Loucy (cell line): Measurements from ENCODE around the gene TNFSF12.

ENCODE experiments used
- H2AFZ ChIP-seq: fragments of 200-600 bp; sonication (generic); 2 replicates; pipeline ENCODE4 v1.6.0; 2016; ENCODE audit warnings: antibody characterized with exemption, mild to moderate bottlenecking, low read length, moderate library complexity
- H3F3A ChIP-seq: fragments of 200-600 bp; 2 replicates; pipeline ENCODE4 v1.6.0; 2016; ENCODE audit warnings: antibody characterized with exemption, low read depth, mild to moderate bottlenecking
- H3K27me3 ChIP-seq: fragments of 200-600 bp; sonication (generic); 2 replicates; pipeline ENCODE4 v1.6.1; 2014; ENCODE audit warnings: low read length, mild to moderate bottlenecking; ENCODE audit not compliant: insufficient read depth, poor library complexity, severe bottlenecking
- H3K36me3 ChIP-seq: fragments of 200-600 bp; sonication (generic); 2 replicates; pipeline ENCODE4 v1.6.1; 2016; ENCODE audit warnings: low read length; ENCODE audit not compliant: insufficient read depth
- H3K4me1 ChIP-seq: fragments of 200-600 bp; sonication (generic); 2 replicates; pipeline ENCODE4 v1.5.1; 2014; ENCODE audit warnings: low read length, mild to moderate bottlenecking; ENCODE audit not compliant: insufficient read depth, poor library complexity, severe bottlenecking
- H3K4me2 ChIP-seq: fragments of 200-600 bp; sonication (generic); 2 replicates; pipeline ENCODE4 v1.6.0; 2014; ENCODE audit warnings: antibody characterized with exemption, low read length, low read depth, mild to moderate bottlenecking; ENCODE audit not compliant: poor library complexity, severe bottlenecking
- H3K4me3 ChIP-seq: fragments of 200-600 bp; sonication (generic); 2 replicates; pipeline ENCODE4 v1.5.1; 2014; ENCODE audit warnings: low read length, mild to moderate bottlenecking, mixed read lengths; ENCODE audit not compliant: poor library complexity, severe bottlenecking
- H3K79me2 ChIP-seq: fragments of 200-600 bp; sonication (generic); 2 replicates; pipeline ENCODE4 v1.6.1; 2014; ENCODE audit warnings: low read length; ENCODE audit not compliant: insufficient read depth
- H3K9ac ChIP-seq: fragments of 200-600 bp; sonication (generic); 2 replicates; pipeline ENCODE4 v1.6.0; 2014; ENCODE audit warnings: mild to moderate bottlenecking, low read depth, low read length, moderate library complexity; ENCODE audit not compliant: poor library complexity, severe bottlenecking
- H3K9me2 ChIP-seq: fragments of 200-600 bp; sonication (generic); replicated peaks from 2 replicates; pipeline ENCODE4 v1.6.1; 2016; ENCODE audit warnings: low read depth, low read length, mixed read lengths
- H3K9me3 ChIP-seq: fragments of 200-600 bp; sonication (generic); 2 replicates; pipeline ENCODE4 v1.6.1; 2014; ENCODE audit warnings: mild to moderate bottlenecking, antibody characterized with exemption, low read length, low read depth; ENCODE audit not compliant: insufficient read depth
- H4K20me1 ChIP-seq: fragments of 200-600 bp; sonication (generic); 2 replicates; pipeline ENCODE4 v1.6.0; 2014; ENCODE audit warnings: antibody characterized with exemption, low read length, mild to moderate bottlenecking; ENCODE audit not compliant: insufficient read depth, poor library complexity, severe bottlenecking
- CTCF ChIP-seq: fragments of 200-600 bp; sonication (generic); conservative IDR thresholded peaks from 2 replicates; pipeline ENCODE4 v1.5.1; 2014; ENCODE audit warnings: mild to moderate bottlenecking, antibody characterized with exemption, low read length
- EZH2phosphoT487 ChIP-seq: fragments of 200-600 bp; IDR thresholded peaks from 2 replicates; pipeline ENCODE4 v1.6.1; 2018; ENCODE audit warnings: antibody characterized with exemption, mild to moderate bottlenecking, moderate library complexity, borderline replicate concordance

Gene TNFSF12

GRCh38 chr17:7548585-7549400, at the start of gene TNFSF12:
Gene TNFSF12 (plus strand): TSS chr17:7549058. CDS start chr17:7549154, 96 bp downstream.
- Histone ChIP-seq H3F3A (no peaks in the 10 kb centered on the region), H3K9me2 (no peaks in the 10 kb centered on the region), H3K4me3 (peak within 1 kb of the TSS; percentile 70), H3K27me3 (no peaks in the 10 kb centered on the region), H3K4me2 (peak within 1 kb of the TSS; percentile 89), H3K79me2 (no peaks in the 10 kb centered on the region), H3K4me1 (peaks cover 4% of the 10 kb centered on the region), H3K36me3 (no peaks in the 10 kb centered on the region), H2AFZ (peak within 1 kb of the TSS; percentile 98), H4K20me1 (no peaks in the 10 kb centered on the region), H3K9me3 (no peaks in the 10 kb centered on the region), H3K9ac (peak within 1 kb of the TSS; percentile 45)
- TF ChIP-seq CTCF (no peak), EZH2phosphoT487 (no peak)

GRCh38 chr17:7499161-7499560, 49.7 kb upstream of the TNFSF12 start:
- peaks cover 84% of the 10 kb centered on the region for H4K20me1 ChIP-seq
- H3F3A ChIP-seq = no peaks in the 10 kb centered on the region
- no peak overlapping the region for H3K9ac ChIP-seq
- H3K36me3 ChIP-seq = peaks cover 88% of the 10 kb centered on the region
- TF ChIP-seq EZH2phosphoT487 (no peak), CTCF (no peak)
- H3K4me2 ChIP-seq = no peak overlapping the region
- H2AFZ ChIP-seq = no peak overlapping the region
- H3K79me2 ChIP-seq = peaks cover 62% of the 10 kb centered on the region
- no peaks in the 10 kb centered on the region for H3K9me3 ChIP-seq
- H3K27me3 ChIP-seq = no peaks in the 10 kb centered on the region
- no peaks in the 10 kb centered on the region for H3K9me2 ChIP-seq
- no peak overlapping the region for H3K4me3 ChIP-seq
- H3K4me1 ChIP-seq = no peaks in the 10 kb centered on the region

GRCh38 chr17:7501729-7502128, 47.1 kb upstream of the TNFSF12 start:
- TF ChIP-seq EZH2phosphoT487 (no peak), CTCF (no peak)
- no peak overlapping the region for H3K4me3 ChIP-seq
- H3K9me2 ChIP-seq = no peaks in the 10 kb centered on the region
- peaks cover 37% of the 10 kb centered on the region; the same call in 1 of the 2 replicates for H3K79me2 ChIP-seq
- H3K36me3 ChIP-seq = peaks cover 96% of the 10 kb centered on the region
- no peaks in the 10 kb centered on the region for H3K27me3 ChIP-seq
- H4K20me1 ChIP-seq = peaks cover 58% of the 10 kb centered on the region
- no peak overlapping the region for H3K4me2 ChIP-seq
- H3K9ac ChIP-seq = no peak overlapping the region
- H3K9me3 ChIP-seq = no peaks in the 10 kb centered on the region
- no peaks in the 10 kb centered on the region for H3F3A ChIP-seq
- no peaks in the 10 kb centered on the region for H3K4me1 ChIP-seq
- no peak overlapping the region for H2AFZ ChIP-seq
